Measurements from ENCODE around the gene GTF2IRD1. TPM values are rescaled to one million over a fixed set of nuclear protein-coding genes. Genes with fewer than 3 reads are reported as not detected.

GTF2IRD1 gene
- total RNA-seq, 4 donors from 2014 or later, result 2.8 to 27.1 (median 17.1) TPM

DNA sequence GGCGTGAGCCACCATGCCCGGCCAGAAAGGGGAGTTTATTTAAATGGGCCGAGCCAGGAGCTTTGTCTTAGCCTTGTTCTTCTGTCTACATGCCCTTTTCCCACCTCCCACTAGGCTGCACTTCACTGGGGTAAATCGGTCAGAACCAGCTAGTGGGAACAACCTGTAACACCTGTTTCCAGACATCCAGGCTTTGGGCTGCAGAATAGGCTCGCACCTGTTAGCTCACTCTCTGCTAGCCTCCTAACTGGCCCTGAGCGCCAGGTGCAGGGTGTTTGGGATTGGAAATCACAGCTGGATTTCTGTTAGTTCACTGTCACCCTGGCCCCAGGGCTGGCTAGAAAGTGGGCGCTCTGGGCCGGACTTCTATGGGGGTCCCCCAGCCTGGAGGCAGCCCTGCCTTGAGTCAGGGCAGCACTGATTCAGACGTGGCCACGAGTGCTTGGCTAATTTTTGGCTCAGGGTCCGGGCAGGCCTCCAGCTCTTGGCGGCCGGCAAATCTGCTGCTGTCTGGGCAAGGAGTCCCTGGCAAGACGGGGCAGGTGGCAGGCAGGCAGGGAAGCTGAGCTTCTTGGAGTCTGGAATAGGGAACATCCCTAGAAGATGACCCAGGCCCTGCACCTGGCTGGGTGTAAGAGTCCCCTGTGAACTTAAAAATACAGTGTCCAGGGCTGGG lies 48.6 kb downstream of the GTF2IRD1 start:
- no peak for DNase-seq
- H3K27ac ChIP-seq, result no peak overlapping the region
- TF ChIP-seq, protein P1, sequence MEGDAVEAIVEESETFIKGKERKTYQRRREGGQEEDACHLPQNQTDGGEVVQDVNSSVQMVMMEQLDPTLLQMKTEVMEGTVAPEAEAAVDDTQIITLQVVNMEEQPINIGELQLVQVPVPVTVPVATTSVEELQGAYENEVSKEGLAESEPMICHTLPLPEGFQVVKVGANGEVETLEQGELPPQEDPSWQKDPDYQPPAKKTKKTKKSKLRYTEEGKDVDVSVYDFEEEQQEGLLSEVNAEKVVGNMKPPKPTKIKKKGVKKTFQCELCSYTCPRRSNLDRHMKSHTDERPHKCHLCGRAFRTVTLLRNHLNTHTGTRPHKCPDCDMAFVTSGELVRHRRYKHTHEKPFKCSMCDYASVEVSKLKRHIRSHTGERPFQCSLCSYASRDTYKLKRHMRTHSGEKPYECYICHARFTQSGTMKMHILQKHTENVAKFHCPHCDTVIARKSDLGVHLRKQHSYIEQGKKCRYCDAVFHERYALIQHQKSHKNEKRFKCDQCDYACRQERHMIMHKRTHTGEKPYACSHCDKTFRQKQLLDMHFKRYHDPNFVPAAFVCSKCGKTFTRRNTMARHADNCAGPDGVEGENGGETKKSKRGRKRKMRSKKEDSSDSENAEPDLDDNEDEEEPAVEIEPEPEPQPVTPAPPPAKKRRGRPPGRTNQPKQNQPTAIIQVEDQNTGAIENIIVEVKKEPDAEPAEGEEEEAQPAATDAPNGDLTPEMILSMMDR (IDR thresholded peaks at IDR 0.05), result no peak
- no peak for TF ChIP-seq POLR2A (IDR thresholded peaks at IDR 0.05)
- H3K4me1 ChIP-seq, result peaks cover 0 to 5% (median 0%) of the 10 kb centered on the region in 4 donors
- no peaks in the 10 kb centered on the region for H3K27me3 ChIP-seq
- no peaks in the 10 kb centered on the region for H3K36me3 ChIP-seq
- H3K4me3 ChIP-seq, result no peak overlapping the region
- no peaks in the 10 kb centered on the region for H3K9me3 ChIP-seq

DNA sequence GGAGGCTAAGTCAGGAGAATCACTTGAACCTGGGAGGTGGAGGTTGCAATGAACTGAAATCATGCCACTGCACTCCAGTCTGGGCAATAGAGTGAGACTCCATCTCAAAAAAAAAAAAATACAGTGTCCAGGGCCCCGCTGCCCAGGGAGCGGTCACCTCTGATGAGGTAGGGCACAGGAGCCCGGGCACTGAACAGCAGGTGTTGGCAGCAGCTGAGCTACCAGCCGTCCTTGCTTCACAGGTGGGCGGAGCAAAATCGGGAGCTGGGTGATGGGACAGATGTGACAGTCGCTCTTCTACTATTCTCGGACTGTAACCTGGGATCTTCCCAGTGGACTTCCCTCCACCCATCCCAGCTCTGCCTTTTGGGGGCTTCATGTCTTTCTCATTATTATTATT lies 49.4 kb downstream of the GTF2IRD1 start:
- Histone ChIP-seq H3K4me3 (no peak overlapping the region), H3K27me3 (no peaks in the 10 kb centered on the region), H3K4me1 (peaks cover 0 to 5% (median 0%) of the 10 kb centered on the region in 4 donors), H3K27ac (no peak overlapping the region), H3K36me3 (no peaks in the 10 kb centered on the region), H3K9me3 (no peaks in the 10 kb centered on the region)
- TF ChIP-seq, protein P1 (IDR thresholded peaks at IDR 0.05), result no peak
- no peak for TF ChIP-seq POLR2A (IDR thresholded peaks at IDR 0.05)
- no peak for DNase-seq

- Histone ChIP-seq H3K9me3 (no peaks in the 10 kb centered on the region), H3K4me1 (peaks cover 0 to 5% (median 0%) of the 10 kb centered on the region in 4 donors), H3K27me3 (no peaks in the 10 kb centered on the region), H3K4me3 (no peak overlapping the region), H3K27ac (no peak overlapping the region), H3K36me3 (no peaks in the 10 kb centered on the region)
- TF ChIP-seq, protein P1 (IDR thresholded peaks at IDR 0.05), result no peak
- no peak for TF ChIP-seq POLR2A (IDR thresholded peaks at IDR 0.05)
- DNase-seq, result no peak
Measured at GRCh38 chr7:74503943-74504342, 50.2 kb downstream of the GTF2IRD1 start.

DNA sequence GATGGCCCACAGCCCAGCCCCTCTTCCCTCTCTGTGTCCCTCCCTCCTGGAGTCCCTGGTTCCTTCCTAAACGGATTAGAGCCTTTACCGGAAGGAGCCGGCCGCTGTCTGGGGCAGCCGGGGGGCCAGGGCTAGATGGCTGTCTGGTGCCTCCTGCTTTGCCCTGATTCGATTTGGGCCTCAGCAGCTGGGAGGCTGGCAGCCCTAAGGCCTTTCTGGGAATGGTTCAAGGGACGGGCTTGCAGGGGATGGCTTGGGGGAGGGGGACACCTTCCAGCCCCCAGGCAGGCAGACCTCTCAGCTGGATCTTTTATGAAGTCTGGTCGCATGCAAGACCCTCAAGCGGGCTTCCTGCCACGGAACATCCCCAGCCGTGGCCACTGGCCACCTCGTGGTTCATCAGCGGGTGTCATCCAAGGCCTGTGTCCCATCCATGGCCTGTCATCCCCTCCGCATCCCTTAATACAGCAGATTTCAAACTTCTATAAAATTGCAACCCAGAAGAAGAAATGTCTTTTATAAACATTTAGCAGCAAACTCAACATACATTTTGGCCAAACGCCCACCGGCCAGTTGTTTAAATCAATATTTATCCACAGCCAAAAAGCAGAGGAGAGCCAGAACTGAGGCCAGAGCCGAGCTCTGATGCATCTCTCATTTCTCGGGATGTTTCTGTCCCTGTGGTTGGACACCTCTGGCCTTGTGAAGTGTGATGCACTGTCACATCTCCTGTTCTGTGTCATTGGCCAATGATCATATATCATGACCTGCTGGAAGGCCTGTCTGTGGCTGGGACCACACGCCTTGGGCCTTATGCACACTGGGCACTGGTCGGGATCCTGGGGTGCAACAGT lies 52.0 kb downstream of the GTF2IRD1 start:
- H3K9me3 ChIP-seq, result no peaks in the 10 kb centered on the region
- no peaks in the 10 kb centered on the region for H3K27me3 ChIP-seq
- DNase-seq, result no peak
- no peak overlapping the region for H3K4me3 ChIP-seq
- H3K36me3 ChIP-seq, result no peaks in the 10 kb centered on the region
- peaks cover 0 to 5% (median 0%) of the 10 kb centered on the region in 4 donors for H3K4me1 ChIP-seq
- no peak for TF ChIP-seq POLR2A (IDR thresholded peaks at IDR 0.05)
- TF ChIP-seq, protein P1 (IDR thresholded peaks at IDR 0.05), result no peak
- H3K27ac ChIP-seq, result no peak overlapping the region

- TF ChIP-seq, protein P1 (IDR thresholded peaks at IDR 0.05), result no peak
- no peak for TF ChIP-seq POLR2A (IDR thresholded peaks at IDR 0.05)
- Histone ChIP-seq H3K36me3 (no peaks in the 10 kb centered on the region), H3K27ac (no peak overlapping the region), H3K9me3 (no peaks in the 10 kb centered on the region), H3K4me1 (peaks cover 0 to 5% (median 0%) of the 10 kb centered on the region in 4 donors), H3K4me3 (no peak overlapping the region), H3K27me3 (no peaks in the 10 kb centered on the region)
- no peak for DNase-seq
Measured at GRCh38 chr7:74506325-74506724, 52.6 kb downstream of the GTF2IRD1 start.

Data from Peyer's patch (tissue), 4 donors.